PC-3 (cell line): Measurements from ENCODE around the gene ETV7. TPM values are rescaled to one million over a fixed set of nuclear protein-coding genes. Genes with fewer than 3 reads are reported as not detected.

Source experiments
- ATAC-seq: fragments of 200-7000 bp; cut with Tn5 transposase; 2 replicates; pipeline ENCODE4 v1.9.1; 2020; ENCODE audit warnings: mild to moderate bottlenecking, moderate library complexity
- BruUV-seq: library from RNA; stranded (reverse); fragments of 400-500 nt; replicated peaks from 2 replicates; lab custom pipeline; 2021; lab: Mats Ljungman, UMichigan
- CTCF ChIA-PET: fragments of 300-600 bp; sonication (Branson Sonifier 250); formaldehyde crosslinking; loops from one replicate; lab custom pipeline; 2022; ENCODE audit warnings: antibody characterized with exemption; lab: Charles Lee
- POLR2A ChIA-PET: fragments of 300-600 bp; sonication (Branson Sonifier 250); formaldehyde crosslinking; loops from one replicate; lab custom pipeline; 2022; ENCODE audit warnings: antibody characterized with exemption; ENCODE audit not compliant: unreplicated experiment; lab: Charles Lee
- DNase-seq: peaks from one replicate; pipeline ENCODE4 v3.0.0-alpha.2; 2015
- H2AFZ ChIP-seq: fragments of 300-600 bp; sonication (generic); 2 replicates; pipeline ENCODE4 v1.6.0; 2016; ENCODE audit warnings: antibody characterized with exemption, low read length
- H3F3A ChIP-seq: fragments of 300-600 bp; sonication (generic); one replicate; pipeline ENCODE4 v1.6.0; 2017; ENCODE audit warnings: antibody characterized with exemption, low read length, control low read depth, mild to moderate bottlenecking; ENCODE audit not compliant: unreplicated experiment
- H3K27ac ChIP-seq: fragments of 300-600 bp; sonication (generic); 2 replicates; pipeline ENCODE4 v1.5.1; 2016; ENCODE audit warnings: mild to moderate bottlenecking, low read length
- H3K27me3 ChIP-seq: fragments of 300-600 bp; sonication (generic); 2 replicates; pipeline ENCODE4 v1.6.1; 2016; ENCODE audit warnings: low read length, mixed read lengths
- H3K36me3 ChIP-seq: fragments of 300-600 bp; sonication (generic); 2 replicates; pipeline ENCODE4 v1.6.1; 2016; ENCODE audit warnings: low read depth, mixed run types, low read length, mixed read lengths
- H3K4me1 ChIP-seq: fragments of 300-600 bp; sonication (generic); 2 replicates; pipeline ENCODE4 v1.5.1; 2016; ENCODE audit warnings: low read length; ENCODE audit not compliant: insufficient read depth
- H3K4me2 ChIP-seq: fragments of 300-600 bp; sonication (generic); 2 replicates; pipeline ENCODE4 v1.6.0; 2016; ENCODE audit warnings: low read length
- H3K4me3 ChIP-seq: fragments of 300-600 bp; sonication (generic); 2 replicates; pipeline ENCODE4 v1.5.1; 2016; ENCODE audit warnings: mild to moderate bottlenecking, low read length, mixed read lengths
- H3K79me2 ChIP-seq: fragments of 300-600 bp; sonication (generic); 2 replicates; pipeline ENCODE4 v1.6.1; 2017; ENCODE audit warnings: low read length, mixed read lengths
- H3K9ac ChIP-seq: fragments of 300-600 bp; sonication (generic); 2 replicates; pipeline ENCODE4 v1.6.0; 2016; ENCODE audit warnings: mild to moderate bottlenecking, low read length
- H3K9me2 ChIP-seq: fragments of 300-600 bp; sonication (generic); replicated peaks from 2 replicates; pipeline ENCODE4 v1.6.1; 2016; ENCODE audit warnings: mixed run types, low read length, mixed read lengths
- H3K9me3 ChIP-seq: fragments of 300-600 bp; sonication (generic); 2 replicates; pipeline ENCODE4 v1.6.1; 2016; ENCODE audit warnings: low read length, mixed read lengths
- H4K20me1 ChIP-seq: fragments of 300-600 bp; sonication (generic); 2 replicates; pipeline ENCODE4 v1.6.1; 2016; ENCODE audit warnings: low read length, mixed read lengths
- EZH2 ChIP-seq: fragments of 300-600 bp; sonication (generic); IDR thresholded peaks from one replicate; pipeline ENCODE4 v1.6.1; 2017; ENCODE audit warnings: antibody characterized with exemption, mild to moderate bottlenecking, low read length; ENCODE audit not compliant: unreplicated experiment
- EZH2phosphoT487 ChIP-seq: fragments of 300-600 bp; sonication (generic); IDR thresholded peaks from 2 replicates; pipeline ENCODE4 v1.6.1; 2018; ENCODE audit warnings: mild to moderate bottlenecking, antibody characterized with exemption, low read length, borderline replicate concordance
- intact Hi-C: fragments of 100-400 bp; cut with micrococcal nuclease; formaldehyde crosslinking; loops from 2 replicates; pipeline ENCODE4 v1.9.0; 2023
- total RNA-seq: library from RNA; depleted of rRNA; stranded (reverse); fragments of >200 nt; gene quantifications from 2 replicates; pipeline ENCODE4 v1.2.3, GENCODE V29; 2014
- TF ChIP-seq, protein P1 (sequence below): fragments of 300-600 bp; sonication (generic); conservative IDR thresholded peaks from 2 replicates; pipeline ENCODE4 v1.5.1; 2017; ENCODE audit warnings: antibody characterized with exemption, low read depth, mild to moderate bottlenecking, low read length

Gene ETV7
- total RNA-seq, 1 experiment from 2014 or later = not detected

DNA sequence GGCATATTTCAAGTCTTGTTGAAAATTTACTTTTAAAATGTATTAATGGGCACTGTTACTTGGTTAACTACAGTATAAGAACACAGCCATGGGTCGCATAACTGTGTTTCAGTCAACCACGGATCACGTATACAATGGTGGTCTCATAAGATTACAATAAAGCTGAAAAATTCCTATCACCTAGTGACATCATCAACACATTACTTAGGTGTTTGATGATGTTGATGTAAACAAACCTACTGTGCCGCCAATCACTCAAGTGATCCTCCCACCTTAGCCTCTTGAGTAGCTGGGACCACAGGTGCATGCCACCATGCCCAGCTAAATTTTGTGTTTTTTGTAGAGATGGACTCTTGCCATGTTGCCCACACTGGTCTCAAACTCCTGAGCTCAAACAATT lies 16.7 kb upstream of the ETV7 start:
- no TSS peak for BruUV-seq
- CTCF ChIA-PET = no interaction called here
- Histone ChIP-seq H3F3A (no peaks in the 10 kb centered on the region), H3K9me3 (no peaks in the 10 kb centered on the region), H2AFZ (no peak overlapping the region), H3K36me3 (no peaks in the 10 kb centered on the region), H3K27ac (no peak overlapping the region), H3K4me3 (no peak overlapping the region), H3K4me1 (no peaks in the 10 kb centered on the region), H3K9me2 (no peaks in the 10 kb centered on the region), H3K9ac (no peak overlapping the region), H3K79me2 (no peaks in the 10 kb centered on the region), H3K27me3 (no peaks in the 10 kb centered on the region), H3K4me2 (no peak overlapping the region), H4K20me1 (no peaks in the 10 kb centered on the region)
- no peak for DNase-seq
- intact Hi-C loops = no loop called here
- TF ChIP-seq, protein P1, sequence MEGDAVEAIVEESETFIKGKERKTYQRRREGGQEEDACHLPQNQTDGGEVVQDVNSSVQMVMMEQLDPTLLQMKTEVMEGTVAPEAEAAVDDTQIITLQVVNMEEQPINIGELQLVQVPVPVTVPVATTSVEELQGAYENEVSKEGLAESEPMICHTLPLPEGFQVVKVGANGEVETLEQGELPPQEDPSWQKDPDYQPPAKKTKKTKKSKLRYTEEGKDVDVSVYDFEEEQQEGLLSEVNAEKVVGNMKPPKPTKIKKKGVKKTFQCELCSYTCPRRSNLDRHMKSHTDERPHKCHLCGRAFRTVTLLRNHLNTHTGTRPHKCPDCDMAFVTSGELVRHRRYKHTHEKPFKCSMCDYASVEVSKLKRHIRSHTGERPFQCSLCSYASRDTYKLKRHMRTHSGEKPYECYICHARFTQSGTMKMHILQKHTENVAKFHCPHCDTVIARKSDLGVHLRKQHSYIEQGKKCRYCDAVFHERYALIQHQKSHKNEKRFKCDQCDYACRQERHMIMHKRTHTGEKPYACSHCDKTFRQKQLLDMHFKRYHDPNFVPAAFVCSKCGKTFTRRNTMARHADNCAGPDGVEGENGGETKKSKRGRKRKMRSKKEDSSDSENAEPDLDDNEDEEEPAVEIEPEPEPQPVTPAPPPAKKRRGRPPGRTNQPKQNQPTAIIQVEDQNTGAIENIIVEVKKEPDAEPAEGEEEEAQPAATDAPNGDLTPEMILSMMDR = no peak
- TF ChIP-seq EZH2phosphoT487 (no peak), EZH2 (no peak)
- POLR2A ChIA-PET = no interaction called here
- no peak for ATAC-seq

DNA sequence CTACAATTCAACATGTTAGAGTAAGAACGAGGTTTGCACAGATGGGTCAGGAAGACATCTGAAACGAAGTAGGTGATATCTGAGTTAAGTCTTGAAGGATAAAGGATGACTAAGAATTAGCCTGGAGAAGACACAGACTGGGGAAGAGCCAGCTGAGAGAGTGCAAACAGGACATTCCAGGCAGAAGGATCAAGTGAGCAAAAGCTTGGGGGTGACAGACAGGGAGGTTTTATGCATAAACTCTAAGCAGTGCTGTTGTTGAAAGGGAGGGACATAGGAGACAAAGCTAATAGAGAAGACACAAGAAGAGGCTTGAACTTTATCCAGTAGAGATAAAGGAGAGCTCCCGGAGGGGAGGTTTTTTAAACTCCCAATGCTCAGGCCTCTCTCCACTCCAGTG lies 15.0 kb upstream of the ETV7 start:
- no TSS peak for BruUV-seq
- POLR2A ChIA-PET = no interaction called here
- ATAC-seq = no peak

DNA sequence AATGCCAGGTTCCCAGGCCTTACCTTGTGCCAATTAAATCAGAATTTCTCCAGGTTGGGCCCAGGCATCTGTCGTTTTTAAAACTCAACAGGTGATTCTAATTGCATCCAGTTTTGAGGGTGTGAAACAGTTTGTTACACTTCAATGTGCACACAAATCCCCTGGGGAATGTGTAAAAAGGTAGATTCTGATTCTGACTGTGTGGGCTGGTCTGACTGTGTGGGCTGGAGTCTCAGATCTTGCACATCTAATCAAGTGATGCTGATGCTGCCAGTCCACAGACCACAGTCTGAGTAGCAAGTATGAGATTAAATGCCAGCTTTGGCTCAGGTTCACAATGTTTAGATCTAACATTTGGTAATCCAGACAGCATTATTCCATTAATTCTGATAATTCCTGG lies 12.5 kb upstream of the ETV7 start:
- ChIA-PET POLR2A (no interaction called here), CTCF (no interaction called here)
- no peak overlapping the region for H3K27ac ChIP-seq
- H3K4me2 ChIP-seq = no peak overlapping the region
- no peaks in the 10 kb centered on the region for H3K79me2 ChIP-seq
- ATAC-seq = no peak
- no peak overlapping the region for H2AFZ ChIP-seq
- TF ChIP-seq EZH2phosphoT487 = no peak
- no peak for DNase-seq
- no peaks in the 10 kb centered on the region for H4K20me1 ChIP-seq
- BruUV-seq = no TSS peak
- peaks cover 6% of the 10 kb centered on the region; the same call in 1 of the 2 replicates for H3K9me3 ChIP-seq
- no peak overlapping the region for H3K4me3 ChIP-seq
- H3F3A ChIP-seq = no peaks in the 10 kb centered on the region
- H3K9ac ChIP-seq = no peak overlapping the region
- H3K9me2 ChIP-seq = no peaks in the 10 kb centered on the region
- no peaks in the 10 kb centered on the region for H3K36me3 ChIP-seq
- no peaks in the 10 kb centered on the region for H3K27me3 ChIP-seq
- intact Hi-C loops = no loop called here
- H3K4me1 ChIP-seq = no peaks in the 10 kb centered on the region

More for the DNA sequence above, 15.0 kb upstream of the ETV7 start:
- Histone ChIP-seq H3K9me3 (peaks cover 6% of the 10 kb centered on the region; the same call in 1 of the 2 replicates), H3K4me2 (no peak overlapping the region), H3K4me1 (no peaks in the 10 kb centered on the region), H3K79me2 (no peaks in the 10 kb centered on the region), H3F3A (no peaks in the 10 kb centered on the region), H3K27me3 (no peaks in the 10 kb centered on the region), H4K20me1 (no peaks in the 10 kb centered on the region), H2AFZ (no peak overlapping the region), H3K9me2 (no peaks in the 10 kb centered on the region), H3K4me3 (no peak overlapping the region), H3K9ac (no peak overlapping the region), H3K27ac (no peak overlapping the region), H3K36me3 (no peaks in the 10 kb centered on the region)
- CTCF ChIA-PET = no interaction called here
- TF ChIP-seq EZH2 (no peak), EZH2phosphoT487 (no peak)
- TF ChIP-seq, protein P1 = no peak
- intact Hi-C loops = no loop called here
- DNase-seq = no peak
